Ovary (tissue), 3 donors: ENCODE data around the gene SELENOM.
"Not testable (repeated sequence)": the region's sequence is repeated elsewhere in the genome, so short reads cannot be mapped to it uniquely, and the experiment has no call there.

Experiments
- CTCF ChIP-seq, 3 donors: fragments of 450-650 bp in 2 of 3; fragments of 200-600 bp in 1 of 3; IDR thresholded peaks; one replicate each; pipeline versions ENCODE4 v1.5.1 to v1.8.0; 2016 to 2022; ENCODE audit warnings: antibody characterized with exemption in 3 of 3, mild to moderate bottlenecking in 1 of 3
- POLR2A ChIP-seq: fragments of 450-650 bp; IDR thresholded peaks from one replicate; pipeline ENCODE4 v1.6.1; 2017; ENCODE audit warnings: antibody characterized with exemption, mild to moderate bottlenecking, moderate library complexity
- donor health status: DM: no; HTN: no; CAD: no.

GRCh38 chr22:31073545-31074145 lies 33.7 kb downstream of the SELENOM start:
- TF ChIP-seq CTCF (IDR thresholded peaks at IDR 0.05); POLR2A: not testable (repeated sequence)
